ENCODE data around the gene PRDM2.
"Not testable (repeated sequence)": the region's sequence is repeated elsewhere in the genome, so short reads cannot be mapped to it uniquely, and the experiment has no call there.

The PRDM2 gene

GRCh38 chr1:13699936-13700520 lies at the start of gene PRDM2:
Gene PRDM2, plus strand, starts transcription at chr1:13700188. Its CDS starts 15,418 bp downstream, at chr1:13715606.
- DNase-seq = peak; percentile 10

GRCh38 chr1:13651279-13651678 lies 48.7 kb upstream of the PRDM2 start:
- no peak for DNase-seq

- DNase-seq = no peak
These were observed 47.8 kb upstream of the PRDM2 start for GRCh38 chr1:13652238-13652637.

- no peak for DNase-seq
These were observed 38.4 kb upstream of the PRDM2 start for GRCh38 chr1:13661539-13661938.

- DNase-seq = no peak
These were observed 37.5 kb upstream of the PRDM2 start for GRCh38 chr1:13662493-13662892.

GRCh38 chr1:13663969-13664368 lies 36.0 kb upstream of the PRDM2 start:
- DNase-seq = no peak

- DNase-seq = no peak
These were observed 35.5 kb upstream of the PRDM2 start for GRCh38 chr1:13664451-13664850.

GRCh38 chr1:13666317-13666716 lies 33.7 kb upstream of the PRDM2 start:
- DNase-seq = no peak

GRCh38 chr1:13667691-13668090 lies 32.3 kb upstream of the PRDM2 start:
- DNase-seq = no peak

- DNase-seq = no peak
These were observed 25.6 kb upstream of the PRDM2 start for GRCh38 chr1:13674377-13674776.

- DNase-seq = no peak
These were observed 24.8 kb upstream of the PRDM2 start for GRCh38 chr1:13675151-13675651.

GRCh38 chr1:13677896-13678295 lies 22.1 kb upstream of the PRDM2 start:
- no peak for DNase-seq

GRCh38 chr1:13679651-13680050 lies 20.3 kb upstream of the PRDM2 start:
- no peak for DNase-seq

GRCh38 chr1:13680609-13681008 lies 19.4 kb upstream of the PRDM2 start:
- DNase-seq = not testable (repeated sequence)

GRCh38 chr1:13681921-13682320 lies 18.1 kb upstream of the PRDM2 start:
- DNase-seq = no peak

GRCh38 chr1:13682444-13682843 lies 17.5 kb upstream of the PRDM2 start:
- no peak for DNase-seq

GRCh38 chr1:13683206-13683605 lies 16.8 kb upstream of the PRDM2 start:
- no peak for DNase-seq

- DNase-seq = no peak
These were observed 12.8 kb upstream of the PRDM2 start for GRCh38 chr1:13687151-13687715.

GRCh38 chr1:13693094-13693493 lies 6.9 kb upstream of the PRDM2 start:
- not testable (repeated sequence) for DNase-seq

GRCh38 chr1:13694886-13695684 lies 4.9 kb upstream of the PRDM2 start:
- no peak for DNase-seq

- no peak for DNase-seq
These were observed 2.2 kb upstream of the PRDM2 start for GRCh38 chr1:13697738-13698137.

GRCh38 chr1:13699510-13699909 lies 478 bp upstream of the PRDM2 start:
- DNase-seq = no peak

- peak; percentile 47 for DNase-seq
These were observed 708 bp downstream of the PRDM2 start for GRCh38 chr1:13700521-13701270.

Measured in midbrain (tissue), 1 donor.